ENCODE data around the gene RFT1.
A peak's percentile ranks its signal among the peaks of the same experiment; 100 is the strongest.

Gene RFT1

GRCh38 chr3:53164911-53165310 lies 34.7 kb upstream of the RFT1 start:
- POLR2A ChIA-PET: no interaction called here
- DNase-seq (ENCODE audit: low read depth, low spot score): no peak
- CTCF ChIA-PET: interaction anchor here (1.1 to 2.2 kb wide), 2 partner anchors 31 to 54 kb away, joined by 3 to 10 read pairs; no protein-coding TSS in a partner anchor
- H3K4me3 ChIP-seq (ENCODE audit: low read depth, low read length): no peak overlapping the region
- TF ChIP-seq CTCF (IDR thresholded peaks at IDR 0.05; ENCODE audit: insufficient read depth, low read length, missing control alignments): no peak

- TF ChIP-seq CTCF (IDR thresholded peaks at IDR 0.05; ENCODE audit: insufficient read depth, low read length, missing control alignments): no peak
- ChIA-PET CTCF (interaction anchor here (0.9 to 1.2 kb wide), 3 partner anchors 32 to 57 kb away, joined by 3 to 4 read pairs (median 4); partner anchors contain the start of gene RFT1), POLR2A (interaction anchor here (1.5 kb wide), 1 partner anchor 22 kb away, joined by 3 read pairs; no protein-coding TSS in a partner anchor)
- DNase-seq (ENCODE audit: low read depth, low spot score): no peak
- H3K4me3 ChIP-seq (ENCODE audit: low read depth, low read length): no peak overlapping the region
Observed at GRCh38 chr3:53163444-53164387, 33.5 kb upstream of the RFT1 start.

- POLR2A ChIA-PET: interaction anchor here (1.5 kb wide), 1 partner anchor 21 kb away, joined by 3 read pairs; no protein-coding TSS in a partner anchor
- peak overlapping the region; percentile 78 for H3K4me3 ChIP-seq (ENCODE audit: low read depth, low read length)
- TF ChIP-seq CTCF (IDR thresholded peaks at IDR 0.05; ENCODE audit: insufficient read depth, low read length, missing control alignments): no peak
- no peak for DNase-seq (ENCODE audit: low read depth, low spot score)
- CTCF ChIA-PET: interaction anchor here (1.0 to 1.2 kb wide), 2 partner anchors 33 kb away, joined by 3 to 4 read pairs; partner anchors contain the start of gene RFT1
Observed at GRCh38 chr3:53162672-53163443, 32.6 kb upstream of the RFT1 start.

- ChIA-PET CTCF (interaction anchor here (1.0 kb wide), 1 partner anchor 34 kb away, joined by 3 read pairs; no protein-coding TSS in a partner anchor), POLR2A (interaction anchor here (1.5 kb wide), 1 partner anchor 21 kb away, joined by 3 read pairs; no protein-coding TSS in a partner anchor)
- H3K4me3 ChIP-seq (ENCODE audit: low read depth, low read length): peak overlapping the region; percentile 78
- TF ChIP-seq CTCF (IDR thresholded peaks at IDR 0.05; ENCODE audit: insufficient read depth, low read length, missing control alignments): no peak
- no peak for DNase-seq (ENCODE audit: low read depth, low spot score)
Observed at GRCh38 chr3:53161820-53162671, 31.8 kb upstream of the RFT1 start.

- ChIA-PET CTCF (interaction anchor here (1.5 to 1.9 kb wide), 3 partner anchors 11 to 34 kb away, joined by 5 to 14 read pairs (median 5); no protein-coding TSS in a partner anchor), POLR2A (no interaction called here)
- peak overlapping the region; percentile 78 for H3K4me3 ChIP-seq (ENCODE audit: low read depth, low read length)
- no peak for TF ChIP-seq CTCF (IDR thresholded peaks at IDR 0.05; ENCODE audit: insufficient read depth, low read length, missing control alignments)
- no peak for DNase-seq (ENCODE audit: low read depth, low spot score)
Observed at GRCh38 chr3:53161450-53161819, 31.2 kb upstream of the RFT1 start.

Data from AG04449 (cell line).